Measurements from ENCODE around the gene EVI5L.

Gene EVI5L

DNA sequence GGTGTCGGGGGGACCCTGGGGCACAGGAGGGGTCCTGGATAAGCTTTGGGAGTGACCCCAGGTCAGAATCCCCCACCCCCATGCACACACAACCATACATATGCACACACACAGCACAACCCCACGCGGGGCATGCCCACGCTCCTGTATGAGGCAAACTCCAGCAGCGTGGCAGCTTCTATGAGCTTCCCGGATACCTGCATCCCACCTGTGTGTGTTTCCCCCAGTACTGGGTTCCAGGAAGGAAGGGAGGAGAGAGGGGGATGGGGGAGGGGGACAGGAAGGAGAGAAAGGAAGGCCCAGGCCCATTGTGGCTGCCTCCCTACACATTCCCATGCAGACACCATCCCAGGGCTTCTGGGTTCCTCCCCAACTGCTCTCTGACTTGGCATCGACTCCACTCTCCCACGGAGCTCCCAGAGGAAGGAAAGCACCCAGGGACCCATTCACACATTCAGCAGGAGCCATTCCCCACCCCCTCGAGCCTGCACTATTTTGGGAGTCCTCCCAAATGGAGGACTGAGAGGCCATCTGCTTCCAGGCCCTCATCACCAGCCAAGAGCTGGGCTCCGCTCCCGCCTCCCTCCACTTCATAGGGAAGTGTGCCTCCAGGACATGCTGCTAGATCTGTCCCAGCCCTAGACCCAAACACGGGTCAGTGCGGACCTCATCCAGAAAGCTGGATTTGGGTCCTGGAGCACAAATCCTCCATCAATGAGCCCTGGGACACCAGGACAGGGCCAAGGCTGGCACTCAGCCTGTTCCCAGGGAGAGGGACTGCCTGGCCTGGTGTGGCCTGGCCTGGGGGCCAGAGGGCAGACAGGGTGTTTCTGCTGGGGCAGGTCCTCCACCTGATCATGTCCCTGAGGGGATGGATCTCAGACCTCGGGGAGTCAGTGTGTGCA lies 30.9 kb downstream of the EVI5L start:
- DNase-seq (ENCODE audit: low spot score): no peak

DNA sequence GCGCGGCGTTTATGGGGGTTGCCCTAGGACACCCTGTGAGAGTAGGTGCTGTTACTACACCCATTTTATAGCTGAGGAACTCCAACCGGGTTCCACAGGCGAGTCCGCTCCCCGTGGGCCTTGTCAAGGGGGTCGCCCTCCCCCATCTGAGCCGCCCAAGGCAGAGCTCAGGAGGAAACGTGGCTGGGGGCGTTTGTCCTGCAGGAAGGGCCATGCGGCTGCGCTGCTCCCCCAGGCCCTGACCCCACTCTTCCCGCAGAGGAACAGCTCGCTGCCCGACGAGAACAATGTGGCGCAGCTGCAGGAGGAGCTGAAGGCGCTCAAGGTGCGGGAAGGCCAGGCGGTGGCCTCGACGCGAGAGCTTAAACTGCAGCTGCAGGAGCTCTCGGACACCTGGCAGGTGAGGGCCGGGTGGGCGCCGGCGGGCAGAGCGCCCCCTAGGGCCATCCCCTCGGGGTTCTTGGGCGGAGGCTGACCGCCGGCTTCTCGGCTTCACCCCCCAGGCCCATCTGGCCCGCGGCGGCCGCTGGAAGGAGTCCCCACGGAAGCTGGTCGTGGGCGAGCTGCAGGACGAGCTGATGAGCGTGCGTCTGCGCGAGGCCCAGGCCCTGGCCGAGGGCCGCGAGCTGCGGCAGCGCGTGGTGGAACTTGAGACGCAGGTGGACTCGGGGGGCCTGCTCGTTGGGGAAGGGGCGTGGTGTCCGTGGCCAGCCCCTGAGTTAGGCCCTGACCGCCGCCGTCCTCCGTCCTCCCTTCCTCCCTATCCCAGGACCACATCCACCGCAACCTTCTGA lies 31.8 kb downstream of the EVI5L start:
- DNase-seq (ENCODE audit: low spot score): no peak

DNA sequence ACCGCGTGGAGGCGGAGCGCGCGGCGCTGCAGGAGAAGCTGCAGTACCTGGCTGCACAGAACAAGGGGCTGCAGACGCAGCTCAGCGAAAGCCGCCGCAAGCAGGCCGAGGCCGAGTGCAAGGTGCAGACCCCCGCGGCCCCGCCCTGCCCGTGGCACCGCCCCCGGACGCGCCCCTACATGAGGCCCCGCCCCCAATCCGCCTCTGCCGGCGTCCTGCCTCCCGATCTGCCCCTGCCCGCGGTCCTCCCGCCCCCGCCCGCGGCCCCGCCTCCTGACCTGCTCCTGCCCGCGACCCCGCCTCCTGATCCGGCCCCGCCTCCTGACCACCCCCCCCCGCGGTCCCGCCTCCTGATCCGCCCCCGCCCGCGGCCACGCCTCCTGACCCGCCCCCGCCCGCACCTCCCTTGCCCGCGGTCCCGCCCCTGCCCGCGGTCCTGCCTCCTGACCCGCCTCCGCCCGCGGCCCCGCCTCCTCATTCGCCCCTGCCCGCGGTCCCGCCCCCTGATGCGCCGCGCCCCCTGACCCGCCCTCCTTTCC lies 32.5 kb downstream of the EVI5L start:
- peak; percentile 78 for DNase-seq (ENCODE audit: low spot score)

DNA sequence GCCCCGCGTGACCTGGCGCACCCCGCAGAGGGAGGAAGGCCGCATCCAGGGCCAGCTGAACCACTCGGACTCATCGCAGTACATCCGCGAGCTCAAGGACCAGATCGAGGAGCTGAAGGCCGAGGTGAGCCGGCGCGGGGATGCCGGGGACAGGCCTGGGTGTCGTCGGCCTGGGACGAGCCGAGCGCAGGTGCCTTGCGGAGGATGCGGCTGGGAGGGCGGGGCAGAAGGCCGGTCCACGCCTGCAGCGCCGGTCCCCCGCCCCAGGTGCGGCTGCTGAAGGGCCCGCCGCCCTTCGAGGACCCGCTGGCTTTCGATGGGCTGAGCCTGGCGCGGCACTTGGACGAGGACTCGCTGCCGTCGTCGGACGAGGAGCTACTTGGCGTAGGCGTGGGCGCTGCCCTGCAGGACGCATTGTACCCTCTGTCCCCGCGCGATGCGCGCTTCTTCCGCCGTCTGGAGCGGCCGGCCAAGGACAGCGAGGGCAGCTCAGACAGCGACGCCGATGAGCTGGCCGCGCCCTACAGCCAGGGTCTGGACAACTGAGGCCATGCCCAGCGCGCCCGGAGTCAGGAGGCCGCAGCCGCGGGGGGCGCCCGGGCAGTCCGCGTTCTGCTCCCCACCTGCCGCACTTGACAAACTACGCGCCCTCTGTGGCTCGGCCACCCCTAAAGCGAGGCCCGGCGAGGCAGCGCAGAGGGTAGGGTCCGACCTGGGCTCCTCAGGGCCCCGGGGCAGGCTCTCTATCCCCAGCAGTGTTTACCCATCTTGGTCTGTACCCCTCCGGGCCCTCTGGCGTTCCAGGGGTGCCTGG lies 33.3 kb downstream of the EVI5L start:
- no peak for DNase-seq (ENCODE audit: low spot score)

DNA sequence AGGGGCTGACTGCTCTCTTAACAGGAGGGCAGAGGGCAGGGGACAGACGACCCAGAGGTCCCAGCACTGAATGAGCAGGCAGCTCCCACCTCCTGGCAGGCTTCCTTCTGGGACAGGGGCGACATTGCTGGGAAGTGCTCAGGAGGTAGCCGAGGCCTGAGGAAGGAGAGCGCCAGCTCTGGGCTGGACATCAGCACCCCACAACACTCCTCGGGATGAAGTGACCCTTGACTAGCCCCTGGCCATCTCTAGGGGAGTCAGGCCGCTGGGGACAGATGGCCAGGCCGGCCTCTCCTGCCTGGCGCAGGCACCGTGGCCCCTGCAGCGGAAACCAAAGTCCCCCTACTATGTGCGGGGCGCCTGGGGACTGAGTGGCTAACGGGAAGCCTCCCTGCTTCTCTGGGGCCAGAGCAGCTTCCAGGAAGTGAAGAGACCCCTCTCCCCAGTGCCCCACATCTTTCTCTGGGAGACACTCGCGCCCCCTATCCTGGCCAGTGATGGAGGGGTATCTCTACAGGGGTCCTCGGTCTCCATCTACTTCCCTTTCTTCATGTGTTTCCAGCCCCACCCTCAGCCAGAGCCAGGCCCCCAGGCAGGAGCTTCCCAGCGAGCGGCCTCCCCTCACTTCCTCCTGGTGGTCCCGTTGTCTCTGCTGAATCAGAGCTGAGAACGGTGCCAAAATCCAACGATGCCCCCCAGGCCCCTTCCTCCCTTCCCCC lies 34.1 kb downstream of the EVI5L start:
- DNase-seq (ENCODE audit: low spot score): no peak

DNA sequence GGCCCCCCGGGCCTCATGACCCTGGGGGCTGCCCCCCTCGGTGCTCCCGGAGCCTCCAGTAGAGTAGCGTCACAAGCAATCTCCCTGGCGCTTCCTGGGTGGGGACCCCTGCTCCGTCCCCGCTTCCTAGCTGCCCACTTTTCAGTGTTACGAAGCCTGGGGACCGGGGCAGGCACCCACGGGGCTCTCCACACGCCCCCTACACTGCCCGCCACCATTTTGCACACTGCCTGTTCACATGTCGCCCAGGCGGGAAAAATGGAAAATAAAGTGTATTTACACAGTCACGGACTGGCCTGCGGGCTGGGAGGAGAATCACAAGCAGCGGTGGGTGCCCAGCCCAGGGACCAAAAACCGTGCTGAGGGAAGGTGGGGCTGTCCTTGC lies 34.7 kb downstream of the EVI5L start:
- no peak for DNase-seq (ENCODE audit: low spot score)

DNA sequence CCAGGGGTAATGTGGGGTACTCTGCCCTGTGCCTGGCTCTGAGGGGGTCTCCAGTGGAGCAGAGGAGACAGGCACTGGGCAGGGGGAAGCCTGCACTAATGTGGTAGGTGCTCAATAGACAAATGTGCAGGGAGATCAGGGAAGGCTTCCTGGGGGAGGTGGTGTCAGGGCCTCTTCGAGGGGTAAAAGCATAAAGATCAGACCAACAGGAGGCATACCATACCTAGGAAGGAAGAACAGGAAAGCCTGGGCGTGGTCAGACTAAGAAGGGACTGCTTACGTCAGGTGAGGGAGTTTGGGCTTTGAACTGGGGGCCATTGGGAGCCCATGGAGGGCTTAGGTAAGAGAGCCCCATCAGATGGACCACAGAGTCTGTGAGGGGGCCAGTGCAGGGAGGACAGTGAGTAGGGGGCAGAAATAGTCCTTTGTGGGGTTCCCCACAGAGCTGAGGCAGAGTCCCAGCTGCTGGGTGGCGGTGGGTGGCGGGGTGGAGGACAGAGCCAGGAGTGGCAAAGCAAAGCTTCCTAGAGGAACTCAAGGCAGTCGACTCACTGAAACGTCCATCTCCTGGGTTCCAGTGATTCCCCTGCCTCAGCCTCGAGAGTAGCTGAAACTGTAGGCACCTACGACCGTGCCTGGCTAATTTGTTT lies 35.4 kb downstream of the EVI5L start:
- DNase-seq (ENCODE audit: low spot score): peak; percentile 31

DNA sequence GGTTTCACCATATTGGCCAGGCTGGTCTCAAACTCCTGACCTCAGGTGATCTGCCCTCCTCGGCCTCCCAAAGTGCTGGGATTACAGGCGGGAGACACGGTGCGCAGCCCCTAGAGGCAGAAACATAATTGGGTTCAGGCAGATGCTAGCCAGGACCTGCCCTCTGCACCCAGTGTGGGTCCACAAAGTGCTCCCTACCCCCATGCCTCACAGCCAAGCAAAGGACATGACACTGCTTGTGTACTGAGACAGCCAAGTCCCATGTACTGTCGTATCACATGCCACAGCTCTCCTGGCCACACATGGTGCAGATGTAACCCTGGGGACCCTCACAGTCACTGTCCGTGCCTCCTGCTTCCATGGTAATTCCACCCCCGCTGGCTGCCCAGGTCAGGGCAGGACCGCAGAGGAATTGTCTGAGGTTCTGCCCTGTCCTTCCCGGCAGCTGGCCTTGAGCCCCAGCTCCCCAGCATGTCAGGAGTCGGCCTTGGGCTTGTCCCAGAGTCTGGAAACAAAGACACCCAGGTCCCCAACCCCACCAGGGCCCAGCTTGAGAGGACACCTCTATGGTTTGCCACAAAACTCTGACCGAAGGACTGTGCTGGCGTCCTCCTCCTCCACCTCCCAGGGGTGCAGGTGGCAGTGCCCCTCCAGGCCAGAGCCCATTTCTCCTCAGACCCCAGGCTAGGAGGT lies 36.5 kb downstream of the EVI5L start:
- DNase-seq (ENCODE audit: low spot score): no peak

DNA sequence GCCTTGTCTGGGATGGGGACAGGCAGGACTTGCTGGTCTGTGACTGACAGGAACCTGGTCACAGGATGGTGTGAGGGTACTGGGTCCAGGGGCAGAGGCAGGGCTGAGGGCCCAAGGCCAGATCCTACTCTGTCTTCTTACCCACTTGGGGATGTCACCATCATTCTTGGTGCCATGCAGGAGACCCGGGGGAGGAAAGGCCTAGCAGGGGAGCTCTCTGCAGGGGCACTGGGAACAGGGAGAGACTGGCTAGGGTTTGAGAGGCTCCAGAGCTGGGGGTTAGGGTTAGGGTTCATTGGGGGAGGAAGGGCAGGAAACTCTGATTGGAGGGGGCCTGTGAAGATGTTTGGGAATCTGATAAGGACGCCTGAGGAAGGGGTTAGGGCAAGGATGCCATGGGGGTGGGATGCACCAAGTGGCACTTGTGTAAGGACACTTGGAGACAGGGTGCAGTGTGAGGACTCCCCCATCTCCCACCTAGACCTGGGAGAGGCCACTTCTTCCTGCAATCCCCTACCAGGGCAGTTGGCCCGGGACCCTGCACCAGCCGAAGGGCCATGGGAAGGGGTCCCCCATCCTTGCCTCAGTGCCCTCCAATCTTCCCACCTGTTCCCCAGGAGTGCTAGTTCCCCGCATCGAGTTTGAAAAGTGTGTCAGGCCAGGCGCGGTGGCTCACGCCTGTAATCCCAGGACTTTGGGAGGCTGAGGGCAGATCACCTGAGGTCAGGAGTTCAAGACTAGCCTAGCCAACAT lies 37.2 kb downstream of the EVI5L start:
- DNase-seq (ENCODE audit: low spot score): no peak

DNA sequence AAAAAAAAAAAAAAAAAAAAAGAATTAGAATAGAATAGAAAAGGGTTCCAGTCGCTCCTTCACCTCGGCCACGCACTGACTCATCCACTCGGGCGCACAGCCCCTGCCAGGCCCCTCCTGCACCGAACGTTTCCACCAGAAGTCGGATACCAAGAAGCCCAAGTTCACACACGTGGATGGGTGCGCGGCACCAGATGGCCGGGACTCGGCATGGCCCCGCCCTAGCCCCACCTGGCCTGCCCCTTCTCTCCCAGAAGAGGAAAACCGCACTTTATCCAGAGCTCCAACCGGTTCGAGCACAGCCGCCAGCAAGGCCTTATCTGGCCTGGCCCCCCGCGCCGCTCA lies 38.3 kb downstream of the EVI5L start:
- no peak for DNase-seq (ENCODE audit: low spot score)

DNA sequence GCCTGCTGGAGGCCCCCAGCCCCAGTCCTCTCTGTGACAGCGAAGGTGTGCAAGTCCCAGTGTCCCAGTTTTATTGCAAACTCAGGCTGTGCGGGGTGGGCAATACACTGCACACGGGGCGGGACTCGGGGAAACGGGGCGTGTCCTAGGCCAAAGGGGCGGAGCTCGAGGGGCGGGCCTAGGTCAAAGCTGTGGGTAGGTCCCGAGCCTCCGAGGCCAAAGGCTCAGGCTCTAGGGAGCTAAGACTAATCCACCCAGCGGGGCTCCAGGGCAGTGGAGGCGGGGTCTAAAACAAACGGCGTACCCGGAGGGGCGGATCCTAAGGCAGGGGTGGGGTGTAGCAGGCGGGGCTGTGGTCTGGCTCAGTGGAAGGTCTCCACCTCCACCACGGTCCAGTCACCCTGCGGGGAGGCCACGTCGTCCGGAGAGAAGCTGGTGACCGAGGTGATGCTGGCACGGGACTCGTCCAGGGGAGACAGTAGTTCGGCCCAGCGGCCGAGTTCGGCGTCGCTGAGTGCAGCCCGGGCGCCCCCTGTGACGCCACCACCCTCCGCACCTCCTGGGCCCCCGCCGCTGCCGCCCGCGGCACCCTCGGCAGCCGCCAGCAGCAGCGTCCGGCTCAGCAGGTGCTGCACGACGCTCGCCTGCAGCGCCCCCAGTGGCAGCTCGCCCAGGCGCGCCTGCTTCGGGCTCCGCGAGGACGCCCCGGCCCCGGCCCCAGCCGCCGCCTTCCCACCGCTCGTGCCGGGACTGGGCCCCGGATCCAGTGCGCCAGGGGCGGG lies 38.8 kb downstream of the EVI5L start:
- peak; percentile 95 for DNase-seq (ENCODE audit: low spot score)

DNA sequence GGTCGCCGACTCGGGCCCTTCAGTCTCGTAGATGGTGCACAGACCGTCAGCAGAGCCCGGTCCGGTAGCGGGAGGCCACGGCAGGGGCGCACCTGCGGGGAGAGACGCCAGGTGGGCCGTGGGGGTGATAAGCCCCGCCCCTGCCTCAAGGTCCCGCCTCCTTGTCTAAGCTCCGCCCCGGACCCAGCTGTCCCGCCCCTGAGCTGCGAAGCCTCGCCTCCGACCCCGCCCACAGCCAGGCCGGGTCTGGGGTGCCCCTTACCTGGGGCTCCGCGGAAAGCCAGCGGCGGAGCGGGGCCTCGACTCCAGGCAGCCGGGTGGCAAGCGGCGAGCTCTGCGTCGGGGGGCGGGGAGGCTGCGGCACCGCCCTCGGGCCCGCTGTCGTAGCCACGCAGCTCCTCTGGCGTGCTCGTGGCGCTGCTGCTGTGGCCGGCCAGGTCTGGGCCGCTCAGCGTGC lies 39.5 kb downstream of the EVI5L start:
- no peak for DNase-seq (ENCODE audit: low spot score)

DNA sequence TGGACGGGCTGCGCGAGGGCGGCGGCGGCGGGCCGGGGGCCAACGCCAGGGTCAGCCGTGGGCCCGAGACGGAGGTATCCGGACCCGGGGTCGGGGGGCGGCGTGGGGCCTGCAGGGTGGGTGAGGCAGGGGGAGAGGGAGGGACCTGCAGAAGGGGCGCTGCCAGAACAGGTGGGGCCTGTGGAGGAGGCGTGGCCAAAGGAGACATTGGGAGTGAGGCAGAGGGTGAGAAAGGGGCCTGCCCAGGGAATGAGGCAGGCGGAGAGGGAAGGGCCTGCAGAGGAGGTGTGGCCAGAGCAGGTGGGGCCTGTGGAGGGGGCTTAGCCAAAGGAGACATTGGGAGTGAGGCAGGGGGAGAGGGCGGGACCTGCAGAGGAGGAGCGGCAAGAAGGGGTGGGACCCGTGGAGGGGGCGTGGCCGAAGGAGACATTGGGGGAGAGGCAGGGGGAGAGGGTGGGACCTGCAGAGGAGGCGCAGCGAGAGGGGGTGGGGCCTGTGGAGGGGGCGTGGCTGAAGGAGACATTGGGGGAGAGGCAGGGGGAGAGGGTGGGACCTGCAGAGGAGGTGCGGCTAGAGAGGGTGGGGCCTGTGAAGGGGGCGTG lies 40.0 kb downstream of the EVI5L start:
- DNase-seq (ENCODE audit: low spot score): peak; percentile 90

- DNase-seq (ENCODE audit: low spot score): peak; percentile 98
Measured at GRCh38 chr19:7870571-7871436, 40.8 kb downstream of the EVI5L start.

DNA sequence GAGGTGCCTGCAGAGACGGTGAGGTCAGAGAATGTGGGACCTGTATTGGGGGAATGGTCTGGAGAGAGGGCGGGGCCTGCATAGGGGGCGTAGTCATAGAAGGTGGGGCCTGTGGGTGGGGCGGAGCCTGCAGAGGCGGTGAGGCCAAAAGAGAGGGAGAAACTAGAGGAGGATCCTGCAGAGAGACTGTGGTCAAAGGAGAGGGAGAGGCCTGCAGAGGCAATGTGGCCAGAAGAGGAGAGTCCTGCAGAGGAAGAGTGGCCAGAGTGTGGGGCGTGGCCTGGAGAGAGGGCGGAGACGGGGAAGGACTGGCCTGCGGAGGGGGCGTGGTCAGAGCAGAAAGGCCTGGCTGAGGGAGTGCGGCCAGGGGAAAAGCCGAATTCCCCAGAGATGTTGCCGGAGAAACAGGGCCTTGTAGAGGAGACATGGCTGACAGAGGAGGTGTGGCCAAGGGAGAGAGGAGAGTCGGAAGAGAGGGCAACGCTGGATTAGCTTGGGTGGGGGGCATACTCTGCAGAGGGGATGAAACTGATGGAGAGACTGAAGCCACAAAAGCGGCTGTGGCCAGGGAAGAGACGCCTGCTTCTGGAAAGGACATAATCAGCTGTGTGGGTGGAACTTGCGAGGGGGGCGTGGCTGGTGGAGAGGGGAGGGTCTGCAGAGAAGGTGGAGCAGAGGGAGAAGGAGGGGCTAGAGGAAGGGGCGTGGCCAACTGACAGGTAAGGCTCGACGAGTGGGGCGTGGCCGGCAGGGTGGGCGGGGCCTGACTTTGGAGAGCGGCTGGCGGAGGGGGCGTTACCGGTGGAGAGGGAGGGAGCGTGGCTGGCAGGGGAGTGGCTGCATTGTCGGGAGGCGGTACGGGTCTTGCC lies 41.7 kb downstream of the EVI5L start:
- peak; percentile 94 for DNase-seq (ENCODE audit: low spot score)

Data from NAMALWA (cell line).